Mesenchymal stem cell (in vitro differentiated cells and primary cell): ENCODE measurements around the gene HIVEP3.

Experiments used
- DNase-seq: peaks from one replicate; pipeline ENCODE4 v3.0.0-alpha.2; 2013
- H2AFZ ChIP-seq: one replicate; pipeline ENCODE4 v1.6.1; 2013; ENCODE audit warnings: low read depth, mild to moderate bottlenecking, control low read depth, inconsistent platforms, low read length, moderate library complexity
- H2AK5ac ChIP-seq: 2 replicates; pipeline ENCODE4 v1.6.1; 2013; ENCODE audit warnings: low read length, moderate library complexity, mild to moderate bottlenecking, inconsistent platforms; ENCODE audit not compliant: severe bottlenecking
- H2BK120ac ChIP-seq: one replicate; pipeline ENCODE4 v1.6.1; 2013; ENCODE audit warnings: low read depth, mild to moderate bottlenecking, inconsistent platforms, low read length, moderate library complexity
- H2BK12ac ChIP-seq, 2 experiments: one replicate each; pipeline ENCODE4 v1.6.1; 2013; ENCODE audit warnings: inconsistent platforms in 2 of 2, low read length in 2 of 2, mild to moderate bottlenecking in 2 of 2, moderate library complexity in 2 of 2, control low read depth in 1 of 2
- H2BK15ac ChIP-seq: one replicate; pipeline ENCODE4 v1.6.1; 2013; ENCODE audit warnings: mild to moderate bottlenecking, low read depth, inconsistent platforms; ENCODE audit not compliant: poor library complexity, severe bottlenecking
- H2BK5ac ChIP-seq: 2 replicates; pipeline ENCODE4 v1.6.1; 2013; ENCODE audit warnings: low read depth, mild to moderate bottlenecking, low read length, control low read depth, inconsistent platforms; ENCODE audit not compliant: poor library complexity, severe bottlenecking
- H3K14ac ChIP-seq, 2 experiments: one replicate each; pipeline ENCODE4 v1.6.1; 2013; ENCODE audit warnings: inconsistent platforms in 2 of 2, low read length in 2 of 2, control low read depth in 1 of 2, mild to moderate bottlenecking in 1 of 2, moderate library complexity in 1 of 2
- H3K18ac ChIP-seq, 2 experiments: one replicate each; pipeline ENCODE4 v1.6.1; 2013; ENCODE audit warnings: inconsistent platforms in 2 of 2, low read length in 2 of 2, control low read depth in 1 of 2, low read depth in 1 of 2, mild to moderate bottlenecking in 1 of 2
- H3K23ac ChIP-seq, 2 experiments: one replicate each; pipeline ENCODE4 v1.6.1; 2013; ENCODE audit warnings: inconsistent platforms in 2 of 2, low read length in 2 of 2, mild to moderate bottlenecking in 2 of 2, moderate library complexity in 2 of 2, control low read depth in 1 of 2
- H3K27ac ChIP-seq: 2 replicates; pipeline ENCODE4 v1.5.1; 2013; ENCODE audit warnings: mild to moderate bottlenecking, moderate library complexity, low read length, control low read depth, inconsistent platforms; ENCODE audit not compliant: poor library complexity, severe bottlenecking
- H3K27me3 ChIP-seq, 2 experiments: 2 replicates each; pipeline versions ENCODE4 v1.6.1 to v1.7.0; 2013; ENCODE audit warnings: low read length in 2 of 2, mild to moderate bottlenecking in 2 of 2, moderate library complexity in 2 of 2, control low read depth in 1 of 2, inconsistent platforms in 1 of 2; ENCODE audit not compliant: control insufficient read depth in 1 of 2, insufficient read depth in 1 of 2
- H3K36me3 ChIP-seq, 2 experiments: 2 replicates each; pipeline versions ENCODE4 v1.6.1 to v1.7.0; 2013; ENCODE audit warnings: low read length in 2 of 2, control low read depth in 1 of 2, inconsistent platforms in 1 of 2, low read depth in 1 of 2, mild to moderate bottlenecking in 1 of 2; ENCODE audit not compliant: insufficient read depth in 2 of 2, control insufficient read depth in 1 of 2
- H3K4ac ChIP-seq, 2 experiments: one replicate each; pipeline ENCODE4 v1.6.1; 2013; ENCODE audit warnings: inconsistent platforms in 2 of 2, low read length in 2 of 2, mild to moderate bottlenecking in 2 of 2, moderate library complexity in 2 of 2, control low read depth in 1 of 2, low read depth in 1 of 2
- H3K4me1 ChIP-seq: 2 replicates; pipeline ENCODE4 v1.6.1; 2013; ENCODE audit warnings: low read depth, low read length, control low read depth; ENCODE audit not compliant: control insufficient read depth, insufficient read depth
- H3K4me2 ChIP-seq: 2 replicates; pipeline ENCODE4 v1.6.1; 2013; ENCODE audit warnings: low read length, mild to moderate bottlenecking, inconsistent platforms; ENCODE audit not compliant: poor library complexity, severe bottlenecking
- H3K4me3 ChIP-seq, 2 experiments: 2 replicates each; pipeline versions ENCODE4 v1.5.1 to v1.7.0; 2013; ENCODE audit warnings: low read length in 2 of 2, mild to moderate bottlenecking in 2 of 2, control low read depth in 1 of 2, low read depth in 1 of 2; ENCODE audit not compliant: insufficient read depth in 1 of 2
- H3K79me1 ChIP-seq: replicated peaks from 2 replicates; pipeline ENCODE4 v1.6.1; 2013; ENCODE audit warnings: mild to moderate bottlenecking, control low read depth, low read length, inconsistent platforms; ENCODE audit not compliant: poor library complexity, severe bottlenecking
- H3K9ac ChIP-seq: 2 replicates; pipeline ENCODE4 v1.7.0; 2013; ENCODE audit warnings: mild to moderate bottlenecking, low read length, moderate library complexity
- H3K9me3 ChIP-seq: 2 replicates; pipeline ENCODE4 v1.7.0; 2013; ENCODE audit warnings: mild to moderate bottlenecking, low read length; ENCODE audit not compliant: control insufficient read depth
- H4K8ac ChIP-seq: one replicate; pipeline ENCODE4 v1.6.1; 2013; ENCODE audit warnings: inconsistent platforms, mild to moderate bottlenecking, low read length, moderate library complexity
- H4K91ac ChIP-seq: one replicate; pipeline ENCODE4 v1.6.1; 2013; ENCODE audit warnings: mild to moderate bottlenecking, low read length, inconsistent platforms
- WGBS: methylation state at CpG from one replicate; pipeline ENCODE4 v1.1.7; 2013; ENCODE audit warnings: mixed read lengths; 5-methylcytosine and 5-hydroxymethylcytosine counted together

HIVEP3 gene

GRCh38 chr1:41608211-41608610 is 310.5 kb downstream of the HIVEP3 start:
- DNase-seq = no peak
- no peak overlapping the region for H2BK5ac ChIP-seq
- H3K18ac ChIP-seq = no peak overlapping the region
- no peak overlapping the region for H3K14ac ChIP-seq
- no peaks in the 10 kb centered on the region for H3K9me3 ChIP-seq
- no peak overlapping the region for H3K27ac ChIP-seq
- H2AFZ ChIP-seq = no peak overlapping the region
- H3K27me3 ChIP-seq = peaks cover 0 to 13% of the 10 kb centered on the region in 2 experiments
- 79% methylated on average over 4 of the region's 4 CpGs for WGBS
- H2BK12ac ChIP-seq = no peak overlapping the region
- H3K79me1 ChIP-seq = peaks cover 2% of the 10 kb centered on the region
- no peak overlapping the region for H2AK5ac ChIP-seq
- H3K36me3 ChIP-seq = no peaks in the 10 kb centered on the region
- no peak overlapping the region for H3K9ac ChIP-seq
- H2BK120ac ChIP-seq = no peak overlapping the region
- H3K4me1 ChIP-seq = peaks cover 2% of the 10 kb centered on the region
- no peak overlapping the region for H4K91ac ChIP-seq
- H3K23ac ChIP-seq = no peak overlapping the region
- no peak overlapping the region for H3K4me3 ChIP-seq
- no peak overlapping the region for H3K4me2 ChIP-seq
- H4K8ac ChIP-seq = no peak overlapping the region
- no peak overlapping the region for H2BK15ac ChIP-seq
- H3K4ac ChIP-seq = no peak overlapping the region

GRCh38 chr1:41607808-41608207 is 310.9 kb downstream of the HIVEP3 start:
- Histone ChIP-seq H3K23ac (no peak overlapping the region), H2BK15ac (no peak overlapping the region), H3K14ac (no peak overlapping the region), H2BK5ac (no peak overlapping the region), H3K27me3 (peaks cover 0 to 11% of the 10 kb centered on the region in 2 experiments), H3K4me2 (no peak overlapping the region), H3K4me3 (no peak overlapping the region), H3K79me1 (peaks cover 2% of the 10 kb centered on the region), H3K27ac (no peak overlapping the region), H4K8ac (no peak overlapping the region), H3K4ac (no peak overlapping the region), H2AFZ (no peak overlapping the region), H2BK120ac (no peak overlapping the region), H3K9ac (no peak overlapping the region), H2AK5ac (no peak overlapping the region), H4K91ac (no peak overlapping the region), H3K18ac (no peak overlapping the region), H2BK12ac (no peak overlapping the region), H3K4me1 (peaks cover 2% of the 10 kb centered on the region), H3K9me3 (no peaks in the 10 kb centered on the region), H3K36me3 (no peaks in the 10 kb centered on the region)
- 76% methylated on average over 3 of the region's 5 CpGs for WGBS
- no peak for DNase-seq

- Histone ChIP-seq H3K4me2 (no peak overlapping the region), H4K8ac (no peak overlapping the region), H2BK5ac (no peak overlapping the region), H3K4ac (no peak overlapping the region), H3K9me3 (no peaks in the 10 kb centered on the region), H4K91ac (no peak overlapping the region), H2AFZ (no peak overlapping the region), H3K79me1 (peaks cover 8% of the 10 kb centered on the region), H3K18ac (no peak overlapping the region), H3K4me3 (no peak overlapping the region), H2BK15ac (no peak overlapping the region), H3K4me1 (no peaks in the 10 kb centered on the region), H2BK12ac (no peak overlapping the region), H2AK5ac (no peak overlapping the region), H2BK120ac (no peak overlapping the region), H3K9ac (no peak overlapping the region), H3K27me3 (no peaks in the 10 kb centered on the region), H3K14ac (no peak overlapping the region), H3K27ac (no peak overlapping the region), H3K23ac (no peak overlapping the region), H3K36me3 (no peaks in the 10 kb centered on the region)
- 67% methylated on average over 3 of the region's 5 CpGs for WGBS
- peak; percentile 41 for DNase-seq
Observed at GRCh38 chr1:41599912-41600311, 318.8 kb downstream of the HIVEP3 start.

- Histone ChIP-seq H4K91ac (no peak overlapping the region), H3K79me1 (peaks cover 8% of the 10 kb centered on the region), H4K8ac (no peak overlapping the region), H3K4me1 (no peaks in the 10 kb centered on the region), H3K27ac (no peak overlapping the region), H3K4ac (no peak overlapping the region), H3K23ac (no peak overlapping the region), H2BK120ac (no peak overlapping the region), H3K4me3 (no peak overlapping the region), H3K14ac (no peak overlapping the region), H2AK5ac (no peak overlapping the region), H2BK5ac (no peak overlapping the region), H2BK15ac (no peak overlapping the region), H3K36me3 (no peaks in the 10 kb centered on the region), H3K9me3 (no peaks in the 10 kb centered on the region), H3K18ac (no peak overlapping the region), H3K4me2 (no peak overlapping the region), H3K27me3 (no peaks in the 10 kb centered on the region), H3K9ac (no peak overlapping the region), H2BK12ac (no peak overlapping the region), H2AFZ (no peak overlapping the region)
- DNase-seq = no peak
- WGBS = 86% methylated on average over 1 of the region's 3 CpGs
Observed at GRCh38 chr1:41598325-41598724, 320.4 kb downstream of the HIVEP3 start.
